PFSK-1 (cell line): ENCODE data around the gene NUDT15.

Source experiments
- POLR2AphosphoS5 ChIP-seq: IDR thresholded peaks from 2 replicates; pipeline ENCODE4 v1.6.1; 2012; ENCODE audit warnings: low read depth, mild to moderate bottlenecking, control low read depth, low read length, moderate library complexity
- SIN3A ChIP-seq: IDR thresholded peaks from 2 replicates; pipeline ENCODE4 v1.6.1; 2012; ENCODE audit warnings: mild to moderate bottlenecking, low read length, moderate library complexity, borderline replicate concordance; ENCODE audit not compliant: insufficient read depth

- TF ChIP-seq POLR2AphosphoS5 (no peak), SIN3A (no peak)
These were observed 46.5 kb upstream of the NUDT15 start for GRCh38 chr13:47990920-47991466.
